Measurements from ENCODE around the gene AHSG.

DNA sequence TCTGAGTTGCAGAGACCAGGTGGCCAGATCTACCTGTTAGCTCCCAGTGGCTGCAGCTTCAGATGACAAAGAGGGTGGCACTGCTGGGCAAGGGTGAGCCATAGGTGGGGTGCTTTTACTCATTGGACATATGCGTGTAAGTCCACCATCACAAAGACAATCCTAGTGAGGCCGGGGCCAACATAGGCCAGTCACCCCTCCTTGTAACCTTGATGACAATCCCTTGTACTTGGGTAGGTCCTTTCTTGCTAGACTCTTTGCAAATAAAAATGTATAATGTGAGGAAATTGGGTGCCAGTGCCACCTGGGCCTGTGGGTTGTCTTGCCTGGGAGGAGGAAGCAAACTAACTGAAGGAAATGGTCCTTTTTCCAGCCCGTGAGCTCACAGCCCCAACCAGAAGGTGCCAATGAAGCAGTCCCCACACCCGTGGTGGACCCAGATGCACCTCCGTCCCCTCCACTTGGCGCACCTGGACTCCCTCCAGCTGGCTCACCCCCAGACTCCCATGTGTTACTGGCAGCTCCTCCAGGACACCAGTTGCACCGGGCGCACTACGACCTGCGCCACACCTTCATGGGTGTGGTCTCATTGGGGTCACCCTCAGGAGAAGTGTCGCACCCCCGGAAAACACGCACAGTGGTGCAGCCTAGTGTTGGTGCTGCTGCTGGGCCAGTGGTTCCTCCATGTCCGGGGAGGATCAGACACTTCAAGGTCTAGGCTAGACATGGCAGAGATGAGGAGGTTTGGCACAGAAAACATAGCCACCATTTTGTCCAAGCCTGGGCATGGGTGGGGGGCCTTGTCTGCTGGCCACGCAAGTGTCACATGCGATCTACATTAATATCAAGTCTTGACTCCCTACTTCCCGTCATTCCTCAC is 7.6 kb downstream of the AHSG start:
- TF ChIP-seq, protein P1, sequence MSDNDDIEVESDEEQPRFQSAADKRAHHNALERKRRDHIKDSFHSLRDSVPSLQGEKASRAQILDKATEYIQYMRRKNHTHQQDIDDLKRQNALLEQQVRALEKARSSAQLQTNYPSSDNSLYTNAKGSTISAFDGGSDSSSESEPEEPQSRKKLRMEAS (IDR thresholded peaks at IDR 0.05; ENCODE audit: low read depth, low read length), result no peak
- TF ChIP-seq, protein P2, sequence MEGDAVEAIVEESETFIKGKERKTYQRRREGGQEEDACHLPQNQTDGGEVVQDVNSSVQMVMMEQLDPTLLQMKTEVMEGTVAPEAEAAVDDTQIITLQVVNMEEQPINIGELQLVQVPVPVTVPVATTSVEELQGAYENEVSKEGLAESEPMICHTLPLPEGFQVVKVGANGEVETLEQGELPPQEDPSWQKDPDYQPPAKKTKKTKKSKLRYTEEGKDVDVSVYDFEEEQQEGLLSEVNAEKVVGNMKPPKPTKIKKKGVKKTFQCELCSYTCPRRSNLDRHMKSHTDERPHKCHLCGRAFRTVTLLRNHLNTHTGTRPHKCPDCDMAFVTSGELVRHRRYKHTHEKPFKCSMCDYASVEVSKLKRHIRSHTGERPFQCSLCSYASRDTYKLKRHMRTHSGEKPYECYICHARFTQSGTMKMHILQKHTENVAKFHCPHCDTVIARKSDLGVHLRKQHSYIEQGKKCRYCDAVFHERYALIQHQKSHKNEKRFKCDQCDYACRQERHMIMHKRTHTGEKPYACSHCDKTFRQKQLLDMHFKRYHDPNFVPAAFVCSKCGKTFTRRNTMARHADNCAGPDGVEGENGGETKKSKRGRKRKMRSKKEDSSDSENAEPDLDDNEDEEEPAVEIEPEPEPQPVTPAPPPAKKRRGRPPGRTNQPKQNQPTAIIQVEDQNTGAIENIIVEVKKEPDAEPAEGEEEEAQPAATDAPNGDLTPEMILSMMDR (IDR thresholded peaks at IDR 0.05; ENCODE audit: low read depth, low read length), result no peak
- TF ChIP-seq POLR2A (IDR thresholded peaks at IDR 0.05; ENCODE audit: extremely low read depth, insufficient read length) (no peak), MYC (IDR thresholded peaks at IDR 0.05; ENCODE audit: low read depth, low read length) (no peak)

Data from NB4 (cell line).